Activated T-cell treated with anti-CD3 and anti-CD28 coated beads, Interleukin-2, amount 50 U/mL, for 48 hours (primary cell): ENCODE data around the gene CHCHD6.

Source experiments
- DNase-seq, 2 experiments: peaks; one replicate each; pipeline ENCODE4 v3.0.0-alpha.2; 2020

CHCHD6 gene

GRCh38 chr3:126668450-126669401 is 35.3 kb upstream of the CHCHD6 start:
- DNase-seq: no peak

GRCh38 chr3:126671521-126671920 is 32.5 kb upstream of the CHCHD6 start:
- DNase-seq: no peak

GRCh38 chr3:126672340-126672739 is 31.7 kb upstream of the CHCHD6 start:
- no peak for DNase-seq

GRCh38 chr3:126672741-126673140 is 31.3 kb upstream of the CHCHD6 start:
- DNase-seq: no peak

DNA sequence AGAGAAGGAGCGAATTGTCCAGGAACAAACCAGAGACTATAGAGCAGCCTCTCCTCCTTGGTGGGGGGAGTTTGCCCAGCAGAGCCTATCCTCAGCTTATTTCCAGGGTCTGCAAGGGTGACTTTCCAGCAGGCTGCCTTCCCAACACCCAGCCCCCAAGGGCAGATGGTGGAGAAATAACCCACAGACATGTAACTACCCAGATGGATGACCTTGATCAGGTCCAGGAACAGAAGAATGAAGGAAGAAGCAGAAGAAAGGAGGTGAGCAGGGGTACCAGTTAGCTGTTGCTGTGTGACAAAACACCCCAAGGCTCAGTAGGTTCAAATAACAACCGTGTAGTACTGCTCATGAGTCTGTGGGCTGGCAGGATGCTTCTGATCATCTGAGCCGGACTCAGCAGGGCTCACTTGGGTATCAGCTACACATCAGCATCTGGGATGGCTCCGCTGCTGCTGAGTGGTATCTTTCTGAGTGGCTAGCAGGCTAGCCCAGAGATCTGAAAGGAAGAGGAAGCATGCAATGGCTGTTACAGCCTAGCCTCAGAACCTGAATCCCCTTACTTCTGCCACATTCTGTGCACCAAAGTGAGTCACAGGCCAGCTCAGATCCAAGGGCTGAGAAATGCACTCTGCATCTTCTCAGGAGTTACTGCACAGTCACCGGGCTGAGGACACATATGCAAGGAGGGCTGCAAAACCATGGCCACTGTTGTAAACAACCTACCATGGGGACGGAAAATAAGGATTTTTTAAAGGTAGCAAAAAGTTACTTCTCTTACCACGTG is 26.9 kb upstream of the CHCHD6 start:
- DNase-seq: no peak

DNA sequence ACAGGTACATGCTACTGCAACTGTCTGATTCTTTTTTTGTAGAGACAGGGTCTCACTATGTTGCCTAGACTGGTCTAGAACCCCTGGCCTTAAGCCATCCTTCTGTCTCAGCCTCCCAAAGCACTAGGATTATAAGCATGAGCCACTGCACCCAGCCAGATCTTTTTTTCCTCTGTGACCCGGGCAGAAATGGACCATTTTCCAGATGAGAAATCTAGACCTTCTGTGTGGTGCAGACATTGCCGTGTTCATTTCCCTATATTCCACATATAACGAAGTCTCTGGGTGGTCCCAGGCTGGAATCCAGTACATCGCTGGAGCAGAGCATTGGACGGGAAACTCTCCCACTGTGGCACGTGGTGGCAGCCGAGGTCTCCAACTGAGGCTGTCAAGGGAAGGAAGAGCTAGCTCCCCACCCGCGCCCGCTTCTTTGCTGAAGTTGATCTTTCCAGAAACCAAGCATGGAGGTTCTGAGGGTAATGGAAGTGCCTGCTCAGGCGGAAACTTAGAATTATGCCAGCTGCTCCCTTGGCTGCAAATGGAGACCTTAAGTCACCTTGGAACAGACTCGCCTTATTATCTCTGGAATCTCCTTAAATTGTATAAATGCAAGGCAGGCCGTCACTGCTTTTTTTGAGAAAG is 26.1 kb upstream of the CHCHD6 start:
- no peak for DNase-seq

- DNase-seq: no peak
Measured at GRCh38 chr3:126678693-126679317, 25.2 kb upstream of the CHCHD6 start.

DNA sequence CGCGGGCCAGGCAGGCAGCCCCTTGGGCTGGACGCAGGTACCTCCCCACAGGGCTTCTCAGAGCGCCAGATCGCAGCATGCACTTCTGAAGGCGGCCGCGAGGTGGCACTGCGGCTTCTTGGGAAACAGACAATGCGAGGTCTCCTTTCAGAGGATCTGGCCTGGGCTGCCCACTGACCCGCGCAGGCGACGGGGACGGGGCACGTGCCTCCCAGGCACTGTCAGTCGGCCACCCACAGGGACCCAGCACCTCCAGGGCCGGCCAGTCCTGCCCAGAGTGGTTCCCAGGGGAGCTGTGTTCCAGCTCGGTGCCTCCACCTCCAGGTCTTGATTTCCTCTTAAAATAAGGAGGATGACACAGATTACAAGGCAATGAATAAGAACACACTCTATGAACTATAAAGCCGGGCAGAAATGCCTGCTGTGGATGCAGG is 24.7 kb upstream of the CHCHD6 start:
- peak; percentile 89 to 93 for DNase-seq

GRCh38 chr3:126679831-126680666 is 24.0 kb upstream of the CHCHD6 start:
- DNase-seq: no peak

GRCh38 chr3:126680667-126681055 is 23.4 kb upstream of the CHCHD6 start:
- no peak for DNase-seq

DNA sequence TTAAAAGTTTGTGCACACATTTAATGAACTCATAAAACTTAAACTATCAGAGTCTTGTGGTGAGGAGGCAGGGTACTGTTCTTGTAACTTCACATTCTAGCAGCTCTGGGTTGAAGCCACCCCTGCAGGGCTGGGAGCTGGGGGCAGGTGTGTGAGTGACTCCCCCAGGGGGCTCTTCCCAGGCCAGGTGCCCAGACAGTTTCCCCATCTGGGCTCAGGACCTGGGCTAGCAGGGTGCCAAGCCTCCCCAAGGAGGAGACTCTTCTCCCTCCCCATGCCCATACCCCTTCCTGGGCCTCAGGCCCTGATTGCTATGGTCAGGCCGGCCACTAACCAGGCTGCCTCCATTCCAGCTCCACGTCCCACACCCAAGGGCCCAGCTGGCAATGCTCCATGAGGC is 22.0 kb upstream of the CHCHD6 start:
- no peak for DNase-seq

DNA sequence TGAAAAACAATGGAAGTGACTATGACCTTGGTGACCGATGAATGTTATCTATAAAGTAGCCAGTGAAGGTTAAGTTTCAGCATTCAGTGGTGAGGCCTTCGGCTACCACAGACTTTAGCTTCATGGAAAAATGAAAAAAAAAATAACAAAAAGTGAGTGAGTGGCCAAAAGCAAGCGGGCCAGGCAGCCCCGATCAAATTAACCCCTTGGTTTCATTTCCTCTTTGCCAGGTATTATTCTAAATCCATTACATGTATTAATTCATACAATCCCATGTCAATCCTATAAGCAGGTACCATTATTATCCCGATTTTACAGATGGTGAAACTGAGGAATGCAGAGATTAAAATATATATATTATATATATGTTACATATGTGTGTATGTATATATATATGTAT is 21.0 kb upstream of the CHCHD6 start:
- no peak for DNase-seq

DNA sequence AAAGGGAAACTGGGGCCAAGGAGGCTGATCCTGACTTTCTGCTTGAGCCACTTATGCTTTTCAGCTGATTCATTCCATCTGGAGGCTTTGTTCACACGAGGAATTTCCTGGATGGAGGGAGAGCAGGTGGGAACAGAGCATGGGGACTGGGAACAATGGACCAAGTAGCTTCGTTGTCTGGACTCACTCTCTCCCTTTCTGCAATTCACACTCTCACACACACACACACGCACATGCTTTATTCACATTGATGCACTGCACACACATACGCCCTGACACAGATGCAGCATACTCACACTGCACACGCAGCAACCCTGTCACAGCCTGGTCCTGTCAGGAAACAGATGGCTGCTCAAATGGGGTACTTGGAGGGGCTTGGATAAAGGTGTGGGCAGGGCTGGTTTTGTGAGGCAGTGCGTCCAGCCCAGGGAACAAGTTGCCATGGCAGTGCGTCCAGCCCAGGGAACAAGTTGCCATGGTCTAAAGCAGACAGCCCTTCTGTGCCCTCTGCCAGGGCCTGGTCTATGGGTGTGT is 19.8 kb upstream of the CHCHD6 start:
- no peak for DNase-seq

GRCh38 chr3:126685021-126685420 is 19.0 kb upstream of the CHCHD6 start:
- DNase-seq: no peak

DNA sequence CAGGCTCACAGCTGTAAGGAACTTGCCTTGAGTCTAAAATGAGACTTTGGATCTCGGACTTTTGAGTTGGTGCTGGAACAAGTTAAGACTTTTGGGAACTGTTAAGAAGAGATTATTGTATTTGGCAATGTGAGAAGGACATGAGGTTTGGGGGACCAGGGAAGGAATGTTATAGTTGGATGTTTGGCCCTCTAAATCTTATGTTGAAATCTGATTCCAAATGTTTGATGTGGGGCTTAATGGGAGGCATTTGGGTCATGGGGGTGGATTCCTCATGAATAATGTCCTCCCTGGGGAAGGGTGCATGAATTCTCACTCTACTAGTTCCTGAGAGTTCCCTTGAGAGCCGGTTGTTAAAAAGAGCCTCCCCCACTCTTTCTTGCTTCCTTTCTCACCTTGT is 18.5 kb upstream of the CHCHD6 start:
- no peak for DNase-seq

DNA sequence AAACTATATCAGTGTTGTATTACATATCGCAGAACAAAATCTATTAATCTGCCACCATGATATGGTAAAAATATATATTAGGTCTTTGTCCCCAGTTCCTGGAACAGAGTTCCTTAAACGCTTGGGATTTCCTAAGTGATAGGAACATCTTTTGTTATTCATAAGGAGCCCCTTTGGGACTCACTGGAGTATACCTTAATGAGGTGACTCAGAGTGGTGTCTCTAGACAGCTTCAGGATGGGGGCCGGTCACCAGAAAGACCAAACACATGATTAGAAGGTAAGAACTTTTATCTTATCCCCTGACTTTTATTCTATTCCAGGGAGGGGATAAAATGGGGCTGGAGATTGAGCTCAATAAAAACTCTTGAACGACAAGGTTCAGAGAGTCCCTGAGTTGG is 12.3 kb upstream of the CHCHD6 start:
- no peak for DNase-seq

DNA sequence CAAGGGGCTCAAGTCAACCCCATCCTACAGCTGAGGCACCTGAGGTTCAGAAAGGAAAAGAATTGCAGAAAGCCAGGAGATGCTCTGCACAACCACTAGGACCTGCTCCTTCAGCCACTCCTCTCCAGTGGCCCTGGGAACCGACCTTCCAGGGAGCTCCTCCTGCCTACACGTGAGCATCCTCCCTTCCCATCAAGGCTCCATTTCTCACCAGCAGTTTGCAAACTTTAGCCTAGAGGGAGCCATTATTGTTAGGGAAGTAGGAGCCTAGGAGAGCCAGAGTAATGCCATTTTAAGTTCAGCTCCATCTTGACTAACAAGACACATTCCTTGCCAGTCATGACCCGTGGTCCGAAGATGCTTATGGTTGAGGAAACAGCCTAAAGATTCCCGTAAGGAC is 11.2 kb upstream of the CHCHD6 start:
- no peak for DNase-seq

GRCh38 chr3:126693921-126694320 is 10.1 kb upstream of the CHCHD6 start:
- DNase-seq: no peak

DNA sequence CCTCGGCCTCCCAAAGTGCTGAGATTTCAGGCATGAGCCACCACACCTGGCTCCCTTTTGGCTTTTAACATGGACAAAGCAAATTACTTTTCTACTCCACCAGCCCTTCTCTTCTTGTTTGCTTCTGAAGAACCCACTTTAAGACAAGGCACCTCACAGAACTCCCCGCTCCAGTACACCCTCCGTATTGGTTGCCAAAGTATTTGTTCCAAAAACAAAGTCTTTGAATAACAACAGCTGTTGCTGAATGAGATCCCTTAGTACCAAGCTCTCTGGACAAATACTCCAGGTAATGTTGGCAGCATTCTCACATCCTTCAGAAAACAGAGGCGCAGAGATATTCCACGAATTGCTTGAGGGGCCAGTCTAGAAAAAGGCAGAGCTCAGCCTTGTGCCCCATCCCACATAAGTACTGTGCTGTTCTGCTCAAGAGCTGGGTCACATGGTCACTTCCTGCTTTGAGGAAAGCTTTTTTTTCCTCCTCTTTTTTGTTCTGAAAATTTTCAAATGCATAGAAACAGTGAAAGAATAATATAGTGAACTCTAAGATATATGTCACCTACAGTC is 7.3 kb upstream of the CHCHD6 start:
- no peak for DNase-seq

DNA sequence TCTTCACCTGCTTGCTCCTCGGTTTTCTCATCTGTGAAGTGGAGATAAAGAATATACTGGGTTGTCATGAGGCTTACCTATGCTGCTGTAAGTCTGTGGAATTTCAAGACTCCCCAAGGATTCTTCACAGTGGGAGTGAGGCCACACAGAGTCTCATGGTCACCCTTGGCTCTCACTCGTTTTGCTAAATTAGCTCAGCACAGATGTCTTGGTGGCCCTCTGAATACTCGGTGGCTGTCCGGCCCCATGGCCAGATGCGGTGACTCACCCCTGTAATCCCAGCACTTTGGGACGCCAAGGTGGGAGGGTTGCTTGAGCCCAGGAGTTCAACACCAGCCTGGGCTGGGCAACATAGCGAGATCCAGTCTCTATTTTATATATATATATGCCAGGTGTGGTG is 5.0 kb upstream of the CHCHD6 start:
- no peak for DNase-seq

DNA sequence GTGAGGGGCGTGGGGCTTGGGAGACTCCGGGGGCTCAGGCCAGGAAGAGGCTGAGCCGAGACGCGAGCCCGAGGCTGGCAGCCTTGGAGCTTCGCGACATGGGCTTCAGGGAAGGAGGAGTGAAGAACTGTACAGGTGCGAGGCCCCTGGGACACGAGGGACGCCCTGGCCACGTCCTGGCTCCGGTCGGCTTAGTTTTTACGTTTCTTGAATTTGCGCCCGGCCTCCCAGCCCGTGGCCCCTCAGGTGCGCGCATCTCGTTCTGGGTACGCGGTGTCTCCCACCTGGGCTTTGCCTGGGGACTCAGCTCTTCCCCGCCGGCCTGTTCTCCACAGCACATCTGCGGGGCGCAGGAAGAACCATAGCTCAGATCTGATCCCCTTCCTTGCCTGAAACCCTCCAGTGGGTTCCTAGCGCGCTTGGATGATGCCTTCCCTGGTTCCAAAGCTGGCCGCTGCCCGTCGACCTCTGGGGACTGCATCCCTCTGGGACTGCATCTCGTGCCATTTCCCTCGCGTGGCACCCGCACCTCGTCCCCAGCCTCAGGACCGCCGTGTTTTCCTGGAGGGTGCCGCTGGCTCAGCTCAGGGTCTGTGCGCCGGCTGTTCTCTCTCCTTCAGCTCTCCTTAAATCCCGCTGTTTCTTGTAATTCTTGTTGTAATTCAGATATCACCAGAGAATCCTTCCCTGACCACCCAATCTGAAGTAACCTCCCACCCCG is 614 bp downstream of the CHCHD6 start:
- DNase-seq: no peak
